Vagina (tissue), 2 donors: ENCODE data around the gene IGHMBP2.

Experiments used
- POLR2A ChIP-seq, 2 donors: fragments of 450-650 bp; IDR thresholded peaks; one replicate each; pipeline ENCODE4 v1.6.1; 2017; ENCODE audit warnings: antibody characterized with exemption in 2 of 2, mild to moderate bottlenecking in 2 of 2, moderate library complexity in 2 of 2
- TF ChIP-seq, protein P1 (sequence below), 3 experiments: fragments of 450-650 bp in 2 of 3; fragments of 200-600 bp in 1 of 3; sonication (generic) in 1 of 3; IDR thresholded peaks; one replicate each; pipeline ENCODE4 v1.5.1; 2017 to 2019; ENCODE audit warnings: antibody characterized with exemption in 3 of 3, mild to moderate bottlenecking in 2 of 3, moderate library complexity in 2 of 3

DNA sequence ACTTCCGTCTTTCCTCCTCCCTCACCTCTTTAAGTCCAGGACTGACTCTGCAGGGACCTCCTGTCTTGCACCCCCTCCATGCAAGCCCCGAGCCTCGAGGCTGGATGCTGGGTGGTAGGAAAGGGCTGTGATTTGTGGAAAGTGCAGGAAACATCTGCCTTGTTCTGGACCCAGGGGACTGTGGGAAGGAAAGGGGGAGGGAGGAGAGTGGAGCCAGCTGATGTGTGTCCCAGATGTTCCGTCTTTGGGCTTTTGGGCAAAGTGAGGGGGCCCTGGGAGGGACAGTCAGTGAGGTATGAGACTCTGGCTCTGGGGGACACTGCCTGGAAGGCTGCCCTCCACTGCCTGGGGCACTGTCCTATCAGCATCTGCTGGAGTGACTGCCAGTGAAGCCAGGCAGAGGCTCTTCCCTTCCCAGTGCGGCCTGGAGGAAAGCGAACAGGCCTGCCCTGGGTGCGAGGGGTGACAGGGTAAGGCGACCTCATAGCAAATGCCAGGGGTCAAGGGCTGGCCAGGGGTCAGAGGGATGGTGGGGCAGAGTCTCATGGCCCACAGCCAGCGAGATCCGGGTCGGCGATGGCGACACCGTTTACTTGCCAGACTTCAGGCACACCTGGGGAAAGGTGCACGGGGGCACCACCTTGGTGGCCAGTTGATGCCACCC lies 75.4 kb downstream of the IGHMBP2 start:
- no peak for TF ChIP-seq POLR2A (IDR thresholded peaks at IDR 0.05)
- TF ChIP-seq, protein P1, sequence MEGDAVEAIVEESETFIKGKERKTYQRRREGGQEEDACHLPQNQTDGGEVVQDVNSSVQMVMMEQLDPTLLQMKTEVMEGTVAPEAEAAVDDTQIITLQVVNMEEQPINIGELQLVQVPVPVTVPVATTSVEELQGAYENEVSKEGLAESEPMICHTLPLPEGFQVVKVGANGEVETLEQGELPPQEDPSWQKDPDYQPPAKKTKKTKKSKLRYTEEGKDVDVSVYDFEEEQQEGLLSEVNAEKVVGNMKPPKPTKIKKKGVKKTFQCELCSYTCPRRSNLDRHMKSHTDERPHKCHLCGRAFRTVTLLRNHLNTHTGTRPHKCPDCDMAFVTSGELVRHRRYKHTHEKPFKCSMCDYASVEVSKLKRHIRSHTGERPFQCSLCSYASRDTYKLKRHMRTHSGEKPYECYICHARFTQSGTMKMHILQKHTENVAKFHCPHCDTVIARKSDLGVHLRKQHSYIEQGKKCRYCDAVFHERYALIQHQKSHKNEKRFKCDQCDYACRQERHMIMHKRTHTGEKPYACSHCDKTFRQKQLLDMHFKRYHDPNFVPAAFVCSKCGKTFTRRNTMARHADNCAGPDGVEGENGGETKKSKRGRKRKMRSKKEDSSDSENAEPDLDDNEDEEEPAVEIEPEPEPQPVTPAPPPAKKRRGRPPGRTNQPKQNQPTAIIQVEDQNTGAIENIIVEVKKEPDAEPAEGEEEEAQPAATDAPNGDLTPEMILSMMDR (IDR thresholded peaks at IDR 0.05): no peak
